Pancreas (tissue), 10 donors: ENCODE measurements around the gene PROB1. TPM values are rescaled to one million over a fixed set of nuclear protein-coding genes. Genes with fewer than 3 reads are reported as not detected.

Experiments
- ATAC-seq, 4 donors: fragments of 200-7000 bp; cut with Tn5 transposase; one replicate each; pipeline versions ENCODE4 v1.8.0 to v1.9.1; 2020; ENCODE audit warnings: mild to moderate bottlenecking in 4 of 4, moderate library complexity in 4 of 4
- DNase-seq, 6 donors: peaks; one replicate each; pipeline ENCODE4 v3.0.0-alpha.2; 2020
- FAIRE-seq: peaks from 2 replicates; lab custom pipeline; 2012; peaks lifted over from hg19 to GRCh38; lab: Jason Lieb, UNC
- H3K27ac ChIP-seq, 4 donors: fragments of 200-600 bp; sonication (generic); 1 replicate in 3 of 4; 2 replicates in 1 of 4; pipeline versions ENCODE4 v1.5.0 to v1.8.0; 2020
- H3K27me3 ChIP-seq, 4 donors: fragments of 200-600 bp; one replicate each; pipeline ENCODE4 v1.8.0; 2021
- H3K36me3 ChIP-seq, 3 donors: fragments of 200-600 bp; sonication (generic) in 1 of 3; one replicate each; pipeline versions ENCODE4 v1.5.0 to v1.8.0; 2020 to 2021
- H3K4me1 ChIP-seq, 3 donors: fragments of 200-600 bp; one replicate each; pipeline ENCODE4 v1.8.0; 2021
- H3K4me3 ChIP-seq, 4 donors: fragments of 200-600 bp; sonication (generic) in 2 of 4; one replicate each; pipeline versions ENCODE4 v1.5.0 to v1.8.0; 2020 to 2021
- H3K9me3 ChIP-seq, 4 donors: fragments of 200-600 bp; one replicate each; pipeline ENCODE4 v1.8.0; 2021
- CTCF ChIP-seq, 4 donors: fragments of 200-600 bp; sonication (generic) in 3 of 4; IDR thresholded peaks; one replicate each; pipeline versions ENCODE4 v1.5.0 to v1.8.0; 2021; ENCODE audit warnings: antibody characterized with exemption in 4 of 4
- WGBS, 2 donors: extraction: QIAGEN DNeasy Blood & Tissue Kit; methylation state at CpG; one replicate each; pipeline ENCODE4 v1.1.7; 2013; 5-methylcytosine and 5-hydroxymethylcytosine counted together
- intact Hi-C, 3 donors: fragments of 100-400 bp; cut with DNase I; formaldehyde crosslinking; loops; one replicate each; pipeline versions ENCODE4 v1.11.1 to v1.14.2; 2022
- polyA plus RNA-seq, 2 donors: library from polyadenylated mRNA; stranded (reverse); fragments of 200-250 nt; gene quantifications; one replicate each; pipeline ENCODE4 v1.2.3, GENCODE V29; 2013
- total RNA-seq, 6 donors: library from RNA; stranded (reverse); fragmentation: NEBNext Ultra II Directional in 4 of 6; extraction: Animal tissue kit (Norgen Biotek cat#: 25700) in 4 of 6; gene quantifications; one replicate each; pipeline versions ENCODE4 v1.2.1 to v1.2.4, GENCODE V29; 2021 to 2023
- donor health status: healthy with polysubstance abuse.
- donor health status: DM: no; HTN: no; CAD: no; lungs with moderate emphysema.
- donor health status: DM: no; HTN: no; CAD: no.
- donor health status: control.
- donor health status: control.
- donor health status: Bipolar disorder and iron deficiency.
- donor health status: DM: yes; HTN: yes; CAD: no.
- donor health status: DM: no; HTN: no; CAD: no.
- donor health status: DM: no; HTN: no; CAD: no.
- donor health status: DM: yes; HTN: yes; CAD: no.

The PROB1 gene
- total and polyA plus RNA-seq, 8 donors, result 0.19 to 0.38 (median 0.34) TPM

GRCh38 chr5:139368613-139369012, 26.3 kb downstream of the PROB1 start:
- intact Hi-C loops, result no loop called here
- H3K36me3 ChIP-seq, result peaks cover 0 to 52% (median 12%) of the 10 kb centered on the region in 3 donors
- no peak for ATAC-seq
- no peak for DNase-seq
- TF ChIP-seq CTCF (IDR thresholded peaks at IDR 0.05), result no peak
- no peak overlapping the region for H3K27ac ChIP-seq
- no peak for FAIRE-seq
- no peaks in the 10 kb centered on the region for H3K27me3 ChIP-seq
- H3K4me3 ChIP-seq, result no peak overlapping the region
- no peaks in the 10 kb centered on the region for H3K9me3 ChIP-seq
- no peaks in the 10 kb centered on the region for H3K4me1 ChIP-seq
- WGBS, 2 donors, result 82% methylated on average over 2 of the region's 2 CpGs

- no peaks in the 10 kb centered on the region for H3K4me1 ChIP-seq
- no peaks in the 10 kb centered on the region for H3K9me3 ChIP-seq
- 73 to 74% methylated on average over 2 of the region's 2 CpGs for WGBS, 2 donors
- ATAC-seq (no peak), FAIRE-seq (no peak), DNase-seq (no peak)
- H3K27me3 ChIP-seq, result no peaks in the 10 kb centered on the region
- H3K36me3 ChIP-seq, result peaks cover 0 to 43% (median 12%) of the 10 kb centered on the region in 3 donors
- intact Hi-C loops, result no loop called here
- no peak for TF ChIP-seq CTCF (IDR thresholded peaks at IDR 0.05)
- H3K4me3 ChIP-seq, result no peak overlapping the region
- H3K27ac ChIP-seq, result no peak overlapping the region
Observed at GRCh38 chr5:139364466-139364865, 30.4 kb downstream of the PROB1 start.

GRCh38 chr5:139363937-139364336, 31.0 kb downstream of the PROB1 start:
- no peak for TF ChIP-seq CTCF (IDR thresholded peaks at IDR 0.05)
- WGBS, 2 donors, result 64% methylated on average over 2 of the region's 2 CpGs
- Histone ChIP-seq H3K9me3 (no peaks in the 10 kb centered on the region), H3K4me1 (no peaks in the 10 kb centered on the region), H3K27me3 (no peaks in the 10 kb centered on the region), H3K4me3 (no peak overlapping the region), H3K36me3 (peaks cover 0 to 39% (median 12%) of the 10 kb centered on the region in 3 donors), H3K27ac (no peak overlapping the region)
- ATAC-seq (no peak), FAIRE-seq (no peak), DNase-seq (no peak)
- intact Hi-C loops, result no loop called here

GRCh38 chr5:139361835-139362429, 33.0 kb downstream of the PROB1 start:
- no peak overlapping the region for H3K27ac ChIP-seq
- H3K27me3 ChIP-seq, result no peaks in the 10 kb centered on the region
- WGBS, 2 donors, result 82 to 84% methylated on average over 6 of the region's 6 CpGs
- no peaks in the 10 kb centered on the region for H3K4me1 ChIP-seq
- intact Hi-C loops, result no loop called here
- H3K9me3 ChIP-seq, result no peaks in the 10 kb centered on the region
- TF ChIP-seq CTCF (IDR thresholded peaks at IDR 0.05), result no peak
- no peak overlapping the region for H3K4me3 ChIP-seq
- FAIRE-seq, result no peak
- H3K36me3 ChIP-seq, result peaks cover 0 to 28% (median 12%) of the 10 kb centered on the region in 3 donors
- no peak for DNase-seq
- no peak for ATAC-seq

- Histone ChIP-seq H3K4me1 (no peaks in the 10 kb centered on the region), H3K27ac (no peak overlapping the region), H3K36me3 (peaks cover 0 to 19% (median 12%) of the 10 kb centered on the region in 3 donors), H3K4me3 (no peak overlapping the region), H3K27me3 (no peaks in the 10 kb centered on the region), H3K9me3 (no peaks in the 10 kb centered on the region)
- no peak for DNase-seq
- ATAC-seq, result no peak
- intact Hi-C loops, result no loop called here
- 95 to 99% methylated on average over 4 of the region's 4 CpGs for WGBS, 2 donors
- FAIRE-seq, result no peak
- TF ChIP-seq CTCF (IDR thresholded peaks at IDR 0.05), result no peak
Observed at GRCh38 chr5:139360384-139360783, 34.5 kb downstream of the PROB1 start.
